NT2/D1 (cell line): ENCODE data around the gene PNPLA4.

Experiments used
- SUZ12 ChIP-seq: IDR thresholded peaks from 2 replicates; pipeline ENCODE4 v1.6.1; 2011; ENCODE audit not compliant: insufficient read length, insufficient read depth; ENCODE audit errors: extremely low read depth
- YY1 ChIP-seq: IDR thresholded peaks from 2 replicates; pipeline ENCODE4 v1.6.1; 2011; ENCODE audit not compliant: insufficient read length, insufficient read depth
- ZNF274 ChIP-seq: IDR thresholded peaks from 2 replicates; pipeline ENCODE4 v1.6.1; 2011; ENCODE audit warnings: mild to moderate bottlenecking, low read depth, low read length

- TF ChIP-seq ZNF274 (no peak), SUZ12 (no peak), YY1 (no peak)
Observed at GRCh38 chrX:7921750-7922149, 5.5 kb downstream of the PNPLA4 start.
